Keratinocyte (primary cell): ENCODE measurements around the gene FGF22. TPM values are rescaled to one million over a fixed set of nuclear protein-coding genes. Genes with fewer than 3 reads are reported as not detected.

ENCODE experiments used
- DNase-seq: peaks from one replicate; pipeline ENCODE4 v3.0.0-alpha.2; 2011; ENCODE audit warnings: low read depth, missing footprints, low spot score
- FAIRE-seq: peaks from 2 replicates; lab custom pipeline; 2011; peaks lifted over from hg19 to GRCh38; lab: Jason Lieb, UNC
- H2AFZ ChIP-seq: 2 replicates; pipeline ENCODE4 v1.6.0; 2012; ENCODE audit warnings: low read length, control low read depth, inconsistent platforms; ENCODE audit not compliant: control insufficient read depth
- H3K27ac ChIP-seq: 2 replicates; pipeline ENCODE4 v1.5.1; 2011; ENCODE audit warnings: low read length; ENCODE audit not compliant: control insufficient read depth, insufficient read depth
- H3K27me3 ChIP-seq: 3 replicates; pipeline ENCODE4 v1.6.0; 2011; ENCODE audit warnings: low read length; ENCODE audit not compliant: control insufficient read depth, insufficient read depth; ENCODE audit errors: extremely low read depth
- H3K36me3 ChIP-seq, 2 experiments: 2 replicates in 1 of 2; 3 replicates in 1 of 2; pipeline ENCODE4 v1.5.1; 2011; ENCODE audit warnings: low read length in 2 of 2, mild to moderate bottlenecking in 1 of 2; ENCODE audit not compliant: control insufficient read depth in 2 of 2, insufficient read depth in 2 of 2; ENCODE audit errors: extremely low read depth in 1 of 2
- H3K4me1 ChIP-seq: 3 replicates; pipeline ENCODE4 v1.5.1; 2011; ENCODE audit warnings: low read length; ENCODE audit not compliant: control insufficient read depth, insufficient read depth; ENCODE audit errors: extremely low read depth
- H3K4me2 ChIP-seq: 3 replicates; pipeline ENCODE4 v1.6.0; 2011; ENCODE audit warnings: low read depth, low read length; ENCODE audit not compliant: control insufficient read depth, insufficient read depth; ENCODE audit errors: extremely low read depth
- H3K4me3 ChIP-seq, 3 experiments: fragments of 200-600 bp in 1 of 3; sonication (generic) in 1 of 3; 2 replicates in 2 of 3; 3 replicates in 1 of 3; pipeline ENCODE4 v1.5.1; 2011 to 2016; ENCODE audit warnings: low read length in 3 of 3, mild to moderate bottlenecking in 3 of 3, control low read depth in 2 of 3, inconsistent platforms in 1 of 3, low read depth in 1 of 3, mixed read lengths in 1 of 3, mixed run types in 1 of 3, moderate library complexity in 1 of 3; ENCODE audit not compliant: control insufficient read depth in 2 of 3, insufficient read depth in 2 of 3; ENCODE audit errors: extremely low read depth in 1 of 3
- H3K79me2 ChIP-seq: 2 replicates; pipeline ENCODE4 v1.6.0; 2012; ENCODE audit warnings: low read length; ENCODE audit not compliant: control insufficient read depth, insufficient read depth
- H3K9ac ChIP-seq: 3 replicates; pipeline ENCODE4 v1.6.0; 2011; ENCODE audit warnings: low read length; ENCODE audit not compliant: control insufficient read depth, insufficient read depth; ENCODE audit errors: extremely low read depth
- H3K9me1 ChIP-seq: 3 replicates; pipeline ENCODE4 v1.6.0; 2011; ENCODE audit warnings: low read length; ENCODE audit not compliant: control insufficient read depth, insufficient read depth; ENCODE audit errors: extremely low read depth
- H3K9me3 ChIP-seq: 2 replicates; pipeline ENCODE4 v1.5.1; 2012; ENCODE audit warnings: low read depth, low read length; ENCODE audit not compliant: control insufficient read depth
- H4K20me1 ChIP-seq: 3 replicates; pipeline ENCODE4 v1.6.0; 2011; ENCODE audit warnings: low read length; ENCODE audit not compliant: control insufficient read depth, insufficient read depth; ENCODE audit errors: extremely low read depth
- EZH2 ChIP-seq: IDR thresholded peaks from one replicate; pipeline ENCODE4 v1.6.1; 2012; ENCODE audit warnings: inconsistent platforms, mild to moderate bottlenecking, low read length, moderate library complexity
- dilution Hi-C: fragments of 300-500 bp; cut with MboI; formaldehyde crosslinking; loops from one replicate; pipeline ENCODE4 v1.7.0; 2020; ENCODE audit warnings: low sequenced_read_pairs; ENCODE audit not compliant: extremely low pct_ligation_motif_present
- polyA plus RNA-seq, 5 experiments: library from polyadenylated mRNA; depleted of rRNA in 3 of 5; stranded (reverse) in 3 of 5; stranded (forward) in 1 of 5; unstranded in 1 of 5; fragments of >200 nt; gene quantifications; 1 replicate in 1 of 5; 2 replicates in 3 of 5; 3 replicates in 1 of 5; pipeline versions ENCODE4 v1.2.1 to v1.2.3, GENCODE V29; 2011 to 2012; ENCODE audit warnings: missing spikeins in 2 of 5, low read depth in 1 of 5, low replicate concordance in 1 of 5
- TF ChIP-seq, protein P1 (sequence below), 3 experiments: IDR thresholded peaks in 1 of 3; conservative IDR thresholded peaks in 1 of 3; optimal IDR thresholded peaks in 1 of 3; 2 replicates in 2 of 3; 3 replicates in 1 of 3; pipeline versions ENCODE3 to v1.5.1; 2011; ENCODE audit warnings: low read length in 3 of 3, mild to moderate bottlenecking in 3 of 3, moderate library complexity in 2 of 3, control low read depth in 1 of 3, inconsistent platforms in 1 of 3; ENCODE audit not compliant: insufficient read depth in 2 of 3; ENCODE audit errors: extremely low read depth in 1 of 3

FGF22 gene
- polyA plus RNA-seq, 1 donor (not counting 4 experiments of a cell fraction or from before 2014, with no cell fraction given): not detected

DNA sequence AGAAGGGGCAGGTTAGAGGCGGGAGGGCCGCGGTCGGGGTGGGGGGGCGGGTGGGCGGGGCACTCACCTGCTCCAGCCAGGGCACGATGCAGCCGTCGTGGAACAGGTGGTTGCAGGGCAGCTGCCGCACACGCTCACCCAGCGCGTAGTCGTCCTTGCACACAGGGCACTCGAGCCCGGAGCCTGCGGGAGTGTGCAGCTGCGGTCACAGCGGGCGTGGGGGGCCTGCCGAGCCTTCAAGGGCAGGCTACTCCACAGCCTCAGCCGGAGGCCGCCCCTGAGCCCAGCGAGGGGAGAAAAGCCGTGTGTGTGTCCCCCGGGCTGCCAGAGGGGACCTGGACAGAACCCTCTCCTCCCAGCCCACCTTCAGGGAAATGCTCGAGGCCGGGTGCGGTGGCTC lies 8.6 kb downstream of the FGF22 start:
- FAIRE-seq: no peak
- TF ChIP-seq EZH2: no peak
- TF ChIP-seq, protein P1, sequence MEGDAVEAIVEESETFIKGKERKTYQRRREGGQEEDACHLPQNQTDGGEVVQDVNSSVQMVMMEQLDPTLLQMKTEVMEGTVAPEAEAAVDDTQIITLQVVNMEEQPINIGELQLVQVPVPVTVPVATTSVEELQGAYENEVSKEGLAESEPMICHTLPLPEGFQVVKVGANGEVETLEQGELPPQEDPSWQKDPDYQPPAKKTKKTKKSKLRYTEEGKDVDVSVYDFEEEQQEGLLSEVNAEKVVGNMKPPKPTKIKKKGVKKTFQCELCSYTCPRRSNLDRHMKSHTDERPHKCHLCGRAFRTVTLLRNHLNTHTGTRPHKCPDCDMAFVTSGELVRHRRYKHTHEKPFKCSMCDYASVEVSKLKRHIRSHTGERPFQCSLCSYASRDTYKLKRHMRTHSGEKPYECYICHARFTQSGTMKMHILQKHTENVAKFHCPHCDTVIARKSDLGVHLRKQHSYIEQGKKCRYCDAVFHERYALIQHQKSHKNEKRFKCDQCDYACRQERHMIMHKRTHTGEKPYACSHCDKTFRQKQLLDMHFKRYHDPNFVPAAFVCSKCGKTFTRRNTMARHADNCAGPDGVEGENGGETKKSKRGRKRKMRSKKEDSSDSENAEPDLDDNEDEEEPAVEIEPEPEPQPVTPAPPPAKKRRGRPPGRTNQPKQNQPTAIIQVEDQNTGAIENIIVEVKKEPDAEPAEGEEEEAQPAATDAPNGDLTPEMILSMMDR (optimal IDR thresholded peaks at IDR 0.05 in 1 of 3, IDR thresholded peaks at IDR 0.05 in 1 of 3, conservative IDR thresholded peaks at IDR 0.05 in 1 of 3; ENCODE audit: extremely low read depth in 1 of 3, insufficient read depth in 2 of 3, low read length in 3 of 3): no peak

DNA sequence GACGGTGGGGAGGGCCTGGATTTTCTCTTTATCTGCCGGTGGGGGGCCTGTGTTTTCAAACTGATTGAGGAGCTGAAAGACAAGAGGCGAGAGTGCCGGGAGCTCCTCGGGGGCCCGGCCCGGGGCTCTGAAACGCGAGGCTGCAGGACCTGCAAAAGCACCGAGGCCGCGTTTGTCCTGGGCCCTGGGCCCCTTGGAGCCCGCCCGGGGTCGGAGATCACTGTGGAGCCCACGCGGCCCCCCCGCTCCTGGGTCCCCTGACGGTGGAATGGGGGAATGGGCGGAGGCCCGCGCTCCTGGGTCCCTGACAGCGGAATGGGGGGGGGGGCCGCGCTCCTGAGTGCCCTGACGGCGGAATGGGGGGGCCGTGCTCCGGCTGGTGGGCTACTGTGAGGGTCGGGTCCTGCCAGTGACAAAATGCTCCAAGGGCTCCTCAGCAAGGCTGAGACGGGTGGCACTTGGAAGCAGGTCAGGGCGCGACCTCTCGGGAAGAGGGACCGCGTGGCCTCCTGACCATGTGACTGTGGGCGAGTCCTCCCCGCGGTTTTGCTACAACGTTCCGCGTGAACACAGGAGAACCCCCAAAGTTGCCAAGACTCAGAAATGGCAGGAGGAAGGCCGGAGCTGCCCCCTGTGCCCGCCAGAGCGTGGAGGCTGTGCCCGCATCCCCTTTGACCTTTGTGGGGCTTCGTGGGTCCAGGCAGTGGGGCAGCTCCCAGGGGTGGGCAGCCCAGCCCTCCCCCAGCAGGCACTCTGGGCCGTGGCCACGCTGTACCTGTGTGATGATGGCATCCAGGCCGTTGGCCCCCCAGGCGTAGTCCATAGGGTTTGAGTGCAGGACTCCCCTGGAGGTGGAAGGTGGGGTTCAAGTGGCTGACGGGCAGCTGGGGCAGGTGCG lies 9.5 kb downstream of the FGF22 start:
- no peak overlapping the region for H3K9ac ChIP-seq
- no peak overlapping the region for H3K27ac ChIP-seq
- H4K20me1 ChIP-seq: peaks cover 26% of the 10 kb centered on the region
- peaks cover 42% of the 10 kb centered on the region for H3K79me2 ChIP-seq
- H3K4me1 ChIP-seq: no peaks in the 10 kb centered on the region
- TF ChIP-seq EZH2: no peak
- TF ChIP-seq, protein P1 (optimal IDR thresholded peaks at IDR 0.05 in 1 of 3, IDR thresholded peaks at IDR 0.05 in 1 of 3, conservative IDR thresholded peaks at IDR 0.05 in 1 of 3; ENCODE audit: extremely low read depth in 1 of 3, insufficient read depth in 2 of 3, low read length in 3 of 3): no peak
- peaks cover 29 to 30% of the 10 kb centered on the region in 2 experiments for H3K36me3 ChIP-seq
- DNase-seq (no peak), FAIRE-seq (no peak)
- H3K4me2 ChIP-seq: no peak overlapping the region
- dilution Hi-C loops: no loop called here
- no peak overlapping the region for H2AFZ ChIP-seq
- no peaks in the 10 kb centered on the region for H3K9me1 ChIP-seq
- H3K4me3 ChIP-seq: no peak overlapping the region
- H3K9me3 ChIP-seq: no peaks in the 10 kb centered on the region
- H3K27me3 ChIP-seq: no peaks in the 10 kb centered on the region

More for the DNA sequence above, 8.6 kb downstream of the FGF22 start:
- Histone ChIP-seq H3K9me3 (no peaks in the 10 kb centered on the region), H3K27ac (no peak overlapping the region), H4K20me1 (peaks cover 17% of the 10 kb centered on the region), H3K4me1 (no peaks in the 10 kb centered on the region), H3K9me1 (no peaks in the 10 kb centered on the region), H2AFZ (no peak overlapping the region), H3K36me3 (peaks cover 25 to 29% of the 10 kb centered on the region in 2 experiments), H3K79me2 (peaks cover 34% of the 10 kb centered on the region), H3K4me2 (no peak overlapping the region), H3K4me3 (no peak overlapping the region), H3K9ac (no peak overlapping the region), H3K27me3 (no peaks in the 10 kb centered on the region)
- dilution Hi-C loops: no loop called here
- DNase-seq: no peak
